ENCODE data around the gene NF2. TPM values are rescaled to one million over a fixed set of nuclear protein-coding genes. Genes with fewer than 3 reads are reported as not detected.

The NF2 gene
- total RNA-seq, 1 experiment from 2014 or later, result 50.9 TPM

GRCh38 chr22:29706486-29706885 lies 103.1 kb downstream of the NF2 start:
- no peaks in the 10 kb centered on the region for H4K20me1 ChIP-seq (ENCODE audit: control insufficient read depth, insufficient read depth, insufficient read length)
- H3K79me2 ChIP-seq (ENCODE audit: insufficient read depth, low read length), result no peaks in the 10 kb centered on the region
- H3K4me2 ChIP-seq (ENCODE audit: insufficient read depth, insufficient read length, low read length), result no peak overlapping the region
- Mint-ChIP-seq H3K4me1 (peaks cover 27 to 47% of the 10 kb centered on the region in 2 experiments), H3K27ac (no peak overlapping the region), H3K4me3 (no peak overlapping the region), H3K9me3 (no peaks in the 10 kb centered on the region), H3K36me3 (ENCODE audit: insufficient read depth in 1 of 3, low read depth in 3 of 3) (no peaks in the 10 kb centered on the region), H3K27me3 (ENCODE audit: low read depth) (peaks cover 93% of the 10 kb centered on the region)
- H2BK12ac ChIP-seq (ENCODE audit: insufficient read length, low read depth, low read length), result no peak overlapping the region
- no peak overlapping the region for H2BK5ac ChIP-seq (ENCODE audit: insufficient read length, low read length)
- no peak overlapping the region for H3T11ph ChIP-seq (ENCODE audit: low read length)
- H3K56ac ChIP-seq (ENCODE audit: insufficient read length, low read depth, low read length), result no peak overlapping the region
- no peak overlapping the region for H3K18ac ChIP-seq (ENCODE audit: insufficient read length, low read depth, low read length)
- H3K27me3 ChIP-seq (ENCODE audit: insufficient read depth, low read length), result no peaks in the 10 kb centered on the region; the same call in 1 of the 2 replicates
- no peak overlapping the region for H2BK120ac ChIP-seq (ENCODE audit: low read depth, low read length, poor library complexity, severe bottlenecking)
- TF ChIP-seq CTCF (conservative IDR thresholded peaks at IDR 0.05), result no peak
- no peak overlapping the region for H2BK15ac ChIP-seq (ENCODE audit: low read depth, low read length)
- H4K8ac ChIP-seq (replicated peaks; ENCODE audit: insufficient read length, low read depth, low read length), result no peak overlapping the region
- no peak overlapping the region for H3K23ac ChIP-seq (ENCODE audit: insufficient read length, low read depth, low read length)
- H4K5ac ChIP-seq (ENCODE audit: insufficient read length, low read depth, low read length), result no peak overlapping the region
- H3K23me2 ChIP-seq (ENCODE audit: insufficient read length, low read depth, low read length, poor library complexity, severe bottlenecking), result peaks cover 9% of the 10 kb centered on the region
- no peak overlapping the region for H3K9ac ChIP-seq (ENCODE audit: extremely low read depth, insufficient read length, low read length)
- no peaks in the 10 kb centered on the region for H3K9me3 ChIP-seq (ENCODE audit: control insufficient read depth, low read depth, low read length)
- H3K4me1 ChIP-seq (ENCODE audit: insufficient read depth, low read length), result peaks cover 6% of the 10 kb centered on the region; the same call in 1 of the 2 replicates
- no peaks in the 10 kb centered on the region for H3K79me1 ChIP-seq (ENCODE audit: insufficient read depth, low read depth, low read length, poor library complexity, severe bottlenecking)
- no peak overlapping the region for H3K4ac ChIP-seq (ENCODE audit: low read depth, low read length)
- no peak overlapping the region for H2AFZ ChIP-seq (ENCODE audit: low read length)
- no peak overlapping the region for H3K14ac ChIP-seq (ENCODE audit: insufficient read depth, low read length)
- H4K91ac ChIP-seq (ENCODE audit: insufficient read length, low read depth, low read length), result no peak overlapping the region
- H2BK20ac ChIP-seq (ENCODE audit: low read depth, low read length, poor library complexity, severe bottlenecking), result no peak overlapping the region
- no peak overlapping the region for H2AK5ac ChIP-seq (ENCODE audit: insufficient read length, low read length)
- peak; percentile 79 for DNase-seq
- WGBS (ENCODE audit: extremely low coverage, insufficient read length, low lambda C conversion rate), result no CpG with 5 or more reads among the region's 9 CpGs
- no peak overlapping the region for H3K27ac ChIP-seq (ENCODE audit: insufficient read length, low read depth, low read length)

All from H9 (cell line).